NCI-H2227 (cell line): Measurements from ENCODE around the gene ZMAT5.

ENCODE experiments used
- DNase-seq: peaks from one replicate; lab custom pipeline; 2025; ENCODE audit not compliant: unreplicated experiment; lab: John Stamatoyannopoulos, UW

ZMAT5 gene

DNA sequence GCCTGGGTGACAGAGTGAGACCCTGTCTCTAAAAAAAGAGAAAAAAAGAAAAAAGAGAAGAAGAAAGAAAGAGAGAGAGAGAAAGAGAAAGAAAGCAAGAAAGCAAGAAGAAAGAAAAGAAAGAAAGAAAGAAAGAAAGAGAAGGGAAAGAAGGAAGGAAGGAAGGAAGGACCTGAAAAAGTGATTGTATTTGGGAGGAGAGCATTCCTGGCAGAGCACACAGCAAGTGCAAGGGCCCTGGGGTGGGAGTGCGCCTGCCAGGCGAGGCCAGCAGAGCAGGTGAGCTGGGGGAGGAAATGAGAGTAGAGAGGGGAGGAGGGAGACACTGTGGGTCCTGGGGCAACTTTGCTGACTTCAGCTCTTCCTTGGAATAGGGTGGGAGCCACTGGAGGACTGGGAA lies 54.7 kb downstream of the ZMAT5 start:
- no peak for DNase-seq

- DNase-seq, result no peak
Measured at GRCh38 chr22:29710922-29711593, 55.7 kb downstream of the ZMAT5 start.

DNA sequence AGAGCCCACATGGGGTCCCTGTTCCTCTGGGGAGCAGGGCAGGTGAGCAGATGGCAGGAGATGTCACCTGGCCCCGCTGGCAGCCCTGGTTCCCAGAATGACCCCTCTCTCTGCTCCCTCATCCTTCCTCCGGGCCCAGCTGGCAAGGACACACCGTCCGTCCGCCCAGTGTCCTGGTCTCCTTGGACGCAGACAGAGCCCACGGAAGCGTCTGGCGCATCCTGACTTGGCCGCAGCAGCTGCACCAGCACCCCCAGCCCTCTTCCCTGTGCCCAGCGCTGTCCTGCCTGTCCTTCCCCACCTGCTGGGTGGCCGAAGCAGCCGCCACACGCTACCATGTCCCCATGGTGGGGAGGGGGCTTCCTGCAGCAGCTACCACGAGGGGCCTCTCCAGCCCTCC lies 56.6 kb downstream of the ZMAT5 start:
- DNase-seq, result no peak

DNA sequence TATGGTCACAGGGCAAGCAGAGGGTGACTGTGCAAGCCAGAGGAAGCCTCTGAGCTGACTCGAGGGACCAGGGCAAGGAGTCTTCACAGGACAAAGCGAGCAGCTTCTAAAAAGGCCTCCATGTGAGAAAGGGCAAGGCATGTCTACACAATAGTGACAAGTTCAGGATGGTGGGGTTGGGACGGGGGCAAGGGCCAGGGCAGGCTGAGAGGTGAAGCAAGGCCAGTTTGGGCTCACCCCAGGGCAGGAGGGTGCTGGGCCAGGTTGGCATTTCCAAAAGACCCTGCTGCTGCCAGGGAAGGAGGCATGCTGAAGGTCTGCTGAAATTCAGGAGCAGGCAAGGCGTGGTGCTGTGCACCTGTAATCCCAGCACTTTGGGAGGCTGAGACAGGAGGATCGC lies 59.3 kb downstream of the ZMAT5 start:
- DNase-seq, result no peak

DNA sequence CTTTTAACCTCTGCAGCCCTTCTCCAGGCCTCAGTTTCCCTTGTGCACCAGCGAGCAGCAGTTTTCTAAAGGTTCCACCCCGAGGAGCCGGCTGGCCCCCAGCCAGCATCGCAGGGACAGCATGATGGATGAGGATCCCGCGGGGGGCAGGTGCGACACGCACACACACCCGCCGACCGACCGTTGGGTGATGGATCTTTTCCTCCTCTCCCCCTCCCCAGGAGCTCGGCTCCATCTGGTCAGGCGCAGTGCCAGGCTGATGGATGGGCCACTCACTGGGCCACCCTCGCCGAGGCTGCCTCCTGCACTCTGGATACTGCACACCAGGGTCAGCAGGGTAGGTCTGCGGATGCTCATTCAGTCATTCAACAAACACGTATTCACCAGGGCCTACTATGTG lies 59.8 kb downstream of the ZMAT5 start:
- no peak for DNase-seq

- DNase-seq, result peak; percentile 6
Measured at GRCh38 chr22:29706486-29706885, 60.3 kb downstream of the ZMAT5 start.

DNA sequence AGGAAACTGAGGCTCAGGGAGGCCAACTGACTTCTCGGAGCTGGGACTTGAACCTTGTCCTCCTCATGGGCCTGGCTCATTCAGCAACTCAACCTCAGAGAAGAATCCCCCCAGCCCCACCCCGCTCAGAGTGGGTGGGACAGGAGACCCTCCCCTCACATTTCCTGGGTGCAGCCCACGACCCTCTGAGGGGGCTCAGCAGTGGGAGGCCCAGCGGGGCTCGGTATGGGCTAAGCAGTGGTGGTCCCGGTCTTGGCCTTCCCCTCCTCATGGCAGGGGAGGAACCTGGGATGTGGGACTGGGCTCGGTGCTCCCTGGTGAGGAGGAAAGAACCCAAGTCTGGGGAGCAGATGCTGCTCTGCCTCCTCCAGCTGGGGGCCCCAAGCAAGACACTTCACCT lies 61.2 kb downstream of the ZMAT5 start:
- DNase-seq, result no peak

DNA sequence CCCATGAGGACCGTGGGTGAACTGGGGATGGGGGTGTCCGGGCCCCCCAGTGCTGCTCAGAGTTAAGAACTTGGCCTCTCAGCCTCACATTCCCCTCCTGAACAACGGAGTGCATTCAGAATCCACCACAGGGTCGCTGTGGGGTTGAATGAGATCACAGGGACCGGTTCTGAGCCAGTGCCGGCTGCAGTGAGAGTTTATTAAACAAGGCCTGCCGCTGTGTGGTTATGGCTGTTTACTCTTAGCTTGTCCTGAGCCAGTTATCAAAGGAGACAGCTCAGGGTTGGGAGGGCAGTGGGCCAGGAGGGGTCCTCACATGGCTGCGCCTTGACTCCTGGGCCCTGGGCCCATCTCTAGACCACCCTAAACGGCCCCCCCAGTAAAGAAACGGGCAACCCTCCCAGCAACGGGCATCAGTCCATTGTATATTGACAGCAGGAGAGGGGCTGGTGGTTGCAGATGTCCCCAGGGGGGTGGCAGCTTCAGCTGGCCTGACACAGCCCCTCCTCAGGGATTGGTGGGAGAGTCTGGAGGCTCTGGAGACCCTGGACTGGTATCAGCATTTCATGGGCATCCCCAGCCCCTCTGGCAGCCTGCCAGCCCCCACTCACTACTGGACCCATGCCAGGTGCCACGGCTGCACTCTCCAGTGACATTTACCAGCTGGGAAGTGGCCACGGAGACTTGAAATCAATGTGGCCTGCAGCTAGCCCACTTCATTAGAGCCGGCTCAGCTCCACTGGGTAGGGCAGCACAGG lies 62.1 kb downstream of the ZMAT5 start:
- peak; percentile 15 for DNase-seq

- no peak for DNase-seq
Measured at GRCh38 chr22:29703569-29704195, 63.1 kb downstream of the ZMAT5 start.

- DNase-seq, result no peak
Measured at GRCh38 chr22:29702931-29703501, 63.8 kb downstream of the ZMAT5 start.

DNA sequence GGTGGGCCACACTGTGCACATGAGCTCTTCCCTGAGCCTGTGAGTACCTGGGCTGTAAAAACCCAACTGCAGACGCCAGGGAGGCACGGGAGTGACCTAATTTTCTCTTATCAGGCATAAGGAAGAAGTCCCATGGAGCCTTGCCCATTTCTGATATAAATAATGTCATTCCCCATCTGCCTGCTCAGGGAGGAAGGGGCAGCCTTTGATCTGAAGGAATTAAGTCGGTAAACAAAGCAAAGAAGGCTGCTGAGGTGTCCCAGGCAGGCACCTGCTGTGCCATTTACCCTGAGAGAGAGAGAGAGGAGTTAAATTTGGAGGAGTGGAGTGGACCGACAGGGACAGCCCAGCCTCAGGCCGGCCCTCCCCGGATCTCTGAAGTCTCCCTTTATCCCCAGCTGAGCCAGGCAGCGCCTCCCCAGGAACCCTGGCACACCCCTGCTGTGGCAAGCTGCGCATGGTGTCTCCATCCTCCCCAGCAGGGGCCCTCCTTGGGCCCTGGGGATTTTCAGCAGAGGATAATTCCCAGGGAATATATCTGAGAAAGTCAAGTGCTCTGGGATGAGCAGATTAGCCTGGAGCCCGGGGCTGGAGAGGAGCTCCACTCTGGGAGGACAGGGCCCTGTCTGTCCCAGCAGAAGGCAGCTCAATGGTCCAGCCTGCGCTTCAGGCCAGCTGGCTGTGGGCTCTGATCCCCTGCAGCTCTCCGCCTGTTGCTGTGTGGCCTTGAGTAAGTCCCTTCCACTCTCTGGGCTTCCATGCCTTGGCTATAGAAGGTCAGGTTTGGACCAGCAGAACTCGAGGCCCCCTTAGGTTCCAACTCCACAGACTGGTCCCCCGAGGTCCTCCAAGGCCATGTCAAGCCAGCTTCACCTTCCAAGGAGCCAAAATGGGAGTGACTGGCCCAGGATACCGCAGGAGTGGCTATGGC lies 64.5 kb downstream of the ZMAT5 start:
- no peak for DNase-seq

DNA sequence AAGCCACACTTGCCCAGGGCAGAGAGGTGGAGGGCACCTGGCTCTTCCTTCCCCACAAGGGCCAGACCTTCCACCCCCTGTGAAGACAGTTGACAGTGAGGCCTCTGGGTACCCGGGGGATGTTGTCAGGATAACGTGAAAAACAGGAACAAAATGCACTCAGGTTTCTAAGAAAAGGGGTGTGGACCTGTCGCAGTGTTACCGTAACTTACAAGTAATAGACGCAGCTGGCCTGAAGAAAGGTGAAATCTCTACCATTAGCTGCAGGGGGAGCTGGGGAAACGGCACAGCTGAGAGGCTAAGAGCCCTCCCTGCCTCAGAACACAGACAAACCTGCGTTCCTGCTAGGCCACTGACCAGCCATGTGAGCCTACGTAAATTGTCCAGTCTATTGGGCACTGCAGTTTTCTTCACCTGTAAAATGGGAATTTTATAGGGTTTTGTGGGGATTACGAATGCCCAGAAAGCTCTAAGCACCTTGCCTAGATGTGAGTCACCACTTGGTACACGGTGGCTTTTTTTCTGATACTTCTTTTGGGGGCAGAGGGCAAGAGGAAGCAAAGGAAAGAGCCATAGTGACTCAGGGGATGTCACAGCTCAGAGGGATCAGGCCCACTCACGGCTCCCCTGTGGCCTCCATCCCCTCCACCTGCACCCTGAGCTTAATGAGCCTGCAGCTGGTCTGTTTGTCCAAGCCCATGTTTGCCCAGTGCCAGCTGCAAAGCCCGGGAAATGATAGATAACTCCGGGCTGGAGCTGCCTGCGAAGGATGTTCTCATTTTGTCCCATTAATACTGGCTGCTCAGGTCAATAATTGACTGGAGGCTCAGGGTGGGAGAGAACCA lies 65.4 kb downstream of the ZMAT5 start:
- DNase-seq, result peak; percentile 30

- peak; percentile 30 for DNase-seq
Measured at GRCh38 chr22:29700900-29701154, 66.0 kb downstream of the ZMAT5 start.

- no peak for DNase-seq
Measured at GRCh38 chr22:29700206-29700899, 66.5 kb downstream of the ZMAT5 start.

DNA sequence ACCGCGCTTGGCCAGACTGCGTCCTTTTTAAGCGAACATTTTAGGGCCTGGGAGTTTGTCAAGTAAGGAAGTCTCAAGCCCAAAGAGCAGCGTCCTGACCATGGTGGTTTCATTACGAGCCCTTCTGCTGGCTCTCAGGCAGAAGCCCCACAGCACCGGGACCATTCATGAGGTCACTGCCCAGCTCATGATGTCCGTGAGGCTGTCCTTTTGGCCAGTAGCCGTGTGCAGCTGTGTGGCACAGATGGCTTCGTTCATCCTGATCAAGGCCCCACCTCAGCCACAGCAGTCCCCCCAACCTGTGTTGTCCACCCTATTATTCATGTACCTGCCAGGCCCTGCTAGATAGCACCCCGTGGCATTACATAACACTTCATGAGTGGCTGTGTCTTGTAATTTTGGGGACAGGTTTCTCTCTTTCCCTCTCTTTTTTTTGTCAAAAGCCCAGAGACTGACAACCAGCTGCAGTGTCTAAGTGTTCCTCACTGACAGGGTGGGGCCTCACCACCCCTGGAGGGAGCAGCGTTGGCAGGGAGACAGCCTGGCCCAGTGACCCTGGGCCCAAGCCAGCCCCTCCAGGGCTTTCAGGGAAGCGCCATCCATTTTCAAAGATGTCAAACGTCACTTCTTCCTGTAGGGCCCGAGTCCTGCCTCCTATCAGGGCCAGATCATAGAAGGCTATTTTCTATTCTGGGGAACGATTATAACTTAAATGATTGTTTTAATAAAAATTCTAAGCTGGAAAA lies 68.8 kb downstream of the ZMAT5 start:
- no peak for DNase-seq

- DNase-seq, result no peak
Measured at GRCh38 chr22:29695129-29695926, 71.5 kb downstream of the ZMAT5 start.

GRCh38 chr22:29693671-29694070 lies 73.1 kb downstream of the ZMAT5 start:
- no peak for DNase-seq

- no peak for DNase-seq
Measured at GRCh38 chr22:29693161-29693560, 73.6 kb downstream of the ZMAT5 start.
